ENCODE data around the gene LCE3C. TPM values are rescaled to one million over a fixed set of nuclear protein-coding genes. Genes with fewer than 3 reads are reported as not detected.

Gene LCE3C
- total and polyA plus RNA-seq, 2 experiments from 2014 or later, result not detected

DNA sequence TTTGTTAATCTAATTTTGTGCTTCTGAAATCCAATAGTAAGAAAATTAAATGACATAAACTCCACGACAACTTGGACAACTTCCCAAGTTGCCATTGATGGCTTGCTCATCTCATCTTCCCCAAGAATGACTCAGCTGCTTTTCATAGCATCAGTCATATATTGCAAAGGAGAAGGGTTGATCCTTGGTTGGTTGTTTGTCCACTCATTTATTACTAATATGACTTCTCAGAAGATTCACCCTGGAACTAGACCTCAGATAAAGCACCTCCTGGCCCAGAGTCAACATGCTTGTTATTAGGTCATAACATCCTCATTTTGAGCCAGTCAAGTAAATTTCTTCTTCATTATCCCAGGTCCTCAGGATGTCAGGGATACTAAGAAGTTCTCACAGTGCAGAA is 17.4 kb upstream of the LCE3C start:
- Histone ChIP-seq H2AFZ (no peak overlapping the region), H3K4me3 (no peak overlapping the region), H3K36me3 (replicated peaks; ENCODE audit: insufficient read depth, low read depth) (no peaks in the 10 kb centered on the region), H3K9me3 (ENCODE audit: low read depth) (no peaks in the 10 kb centered on the region), H3K4me1 (ENCODE audit: insufficient read depth) (no peaks in the 10 kb centered on the region), H3K9me2 (replicated peaks; ENCODE audit: insufficient read depth) (no peaks in the 10 kb centered on the region), H3K79me2 (no peaks in the 10 kb centered on the region), H3K4me2 (no peak overlapping the region), H4K20me1 (ENCODE audit: insufficient read depth, poor library complexity, severe bottlenecking) (no peaks in the 10 kb centered on the region), H3K27me3 (no peaks in the 10 kb centered on the region), H3K27ac (no peak overlapping the region)
- WGBS (ENCODE audit: low lambda C conversion rate, missing lambda C conversion rate), result 50% methylated on average over 1 of the region's 1 CpG
- no peak for TF ChIP-seq EZH2 (IDR thresholded peaks at IDR 0.05; ENCODE audit: borderline replicate concordance)
- TF ChIP-seq CTCF (IDR thresholded peaks at IDR 0.05; ENCODE audit: poor library complexity), result no peak
- TF ChIP-seq EZH2phosphoT487 (IDR thresholded peaks at IDR 0.05; ENCODE audit: low read depth, severe bottlenecking, unreplicated experiment), result no peak
- DNase-seq (ENCODE audit: low spot score), result no peak

DNA sequence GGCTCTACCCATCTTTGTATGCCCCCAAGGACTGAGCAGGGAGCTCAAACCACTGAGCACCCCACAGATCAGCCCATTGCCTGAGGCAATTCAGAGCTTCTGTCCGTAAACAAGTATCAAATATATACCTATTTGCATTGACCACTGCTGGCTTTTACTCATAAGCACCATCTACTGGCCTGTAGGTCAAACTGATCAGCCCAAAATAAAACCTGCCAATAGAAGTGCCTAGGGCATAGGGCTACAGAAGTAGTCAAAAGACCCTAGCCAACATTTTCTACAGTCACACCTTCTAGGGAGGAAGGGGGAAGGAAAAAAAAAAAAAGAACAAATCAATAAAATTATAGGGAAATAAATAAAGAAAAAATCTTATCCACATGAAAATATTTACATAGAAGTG is 14.4 kb upstream of the LCE3C start:
- TF ChIP-seq CTCF (IDR thresholded peaks at IDR 0.05; ENCODE audit: poor library complexity), result no peak
- TF ChIP-seq EZH2 (IDR thresholded peaks at IDR 0.05; ENCODE audit: borderline replicate concordance), result no peak
- TF ChIP-seq EZH2phosphoT487 (IDR thresholded peaks at IDR 0.05; ENCODE audit: low read depth, severe bottlenecking, unreplicated experiment), result no peak
- Histone ChIP-seq H3K79me2 (no peaks in the 10 kb centered on the region), H3K9me2 (replicated peaks; ENCODE audit: insufficient read depth) (no peaks in the 10 kb centered on the region), H3K27ac (no peak overlapping the region), H3K4me2 (no peak overlapping the region), H3K4me1 (ENCODE audit: insufficient read depth) (no peaks in the 10 kb centered on the region), H3K27me3 (no peaks in the 10 kb centered on the region), H2AFZ (no peak overlapping the region), H3K36me3 (replicated peaks; ENCODE audit: insufficient read depth, low read depth) (no peaks in the 10 kb centered on the region), H3K4me3 (no peak overlapping the region), H3K9me3 (ENCODE audit: low read depth) (no peaks in the 10 kb centered on the region), H4K20me1 (ENCODE audit: insufficient read depth, poor library complexity, severe bottlenecking) (no peaks in the 10 kb centered on the region)
- 67% methylated on average over 1 of the region's 1 CpG for WGBS (ENCODE audit: low lambda C conversion rate, missing lambda C conversion rate)
- no peak for DNase-seq (ENCODE audit: low spot score)

GRCh38 chr1:152596986-152597385 is 3.0 kb upstream of the LCE3C start:
- H2AFZ ChIP-seq, result no peak overlapping the region
- H3K27ac ChIP-seq, result no peak overlapping the region
- H3K27me3 ChIP-seq, result no peaks in the 10 kb centered on the region
- H3K4me3 ChIP-seq, result no peak overlapping the region
- no peaks in the 10 kb centered on the region for H3K9me2 ChIP-seq (replicated peaks; ENCODE audit: insufficient read depth)
- TF ChIP-seq EZH2 (IDR thresholded peaks at IDR 0.05; ENCODE audit: borderline replicate concordance) (no peak), EZH2phosphoT487 (IDR thresholded peaks at IDR 0.05; ENCODE audit: low read depth, severe bottlenecking, unreplicated experiment) (no peak), CTCF (IDR thresholded peaks at IDR 0.05; ENCODE audit: poor library complexity) (no peak)
- DNase-seq (ENCODE audit: low spot score), result no peak
- no peaks in the 10 kb centered on the region for H3K36me3 ChIP-seq (replicated peaks; ENCODE audit: insufficient read depth, low read depth)
- H3K4me2 ChIP-seq, result no peak overlapping the region
- H3K4me1 ChIP-seq (ENCODE audit: insufficient read depth), result no peaks in the 10 kb centered on the region
- WGBS (ENCODE audit: low lambda C conversion rate, missing lambda C conversion rate), result 45% methylated on average over 2 of the region's 2 CpGs
- H3K79me2 ChIP-seq, result no peaks in the 10 kb centered on the region
- H3K9me3 ChIP-seq (ENCODE audit: low read depth), result no peaks in the 10 kb centered on the region
- no peaks in the 10 kb centered on the region for H4K20me1 ChIP-seq (ENCODE audit: insufficient read depth, poor library complexity, severe bottlenecking)

- TF ChIP-seq EZH2 (IDR thresholded peaks at IDR 0.05; ENCODE audit: borderline replicate concordance) (no peak), EZH2phosphoT487 (IDR thresholded peaks at IDR 0.05; ENCODE audit: low read depth, severe bottlenecking, unreplicated experiment) (no peak), CTCF (IDR thresholded peaks at IDR 0.05; ENCODE audit: poor library complexity) (no peak)
- H2AFZ ChIP-seq, result no peak within 1 kb of the TSS
- H3K36me3 ChIP-seq (replicated peaks; ENCODE audit: insufficient read depth, low read depth), result no peaks in the 10 kb centered on the region
- H3K79me2 ChIP-seq, result no peaks in the 10 kb centered on the region
- H3K4me2 ChIP-seq, result no peak within 1 kb of the TSS
- no peaks in the 10 kb centered on the region for H3K9me3 ChIP-seq (ENCODE audit: low read depth)
- no peak for DNase-seq (ENCODE audit: low spot score)
- no peaks in the 10 kb centered on the region for H4K20me1 ChIP-seq (ENCODE audit: insufficient read depth, poor library complexity, severe bottlenecking)
- no peaks in the 10 kb centered on the region for H3K4me1 ChIP-seq (ENCODE audit: insufficient read depth)
- no peaks in the 10 kb centered on the region for H3K27me3 ChIP-seq
- H3K27ac ChIP-seq, result no peak within 1 kb of the TSS
- no peak within 1 kb of the TSS for H3K4me3 ChIP-seq
- 88% methylated on average over 1 of the region's 1 CpG for WGBS (ENCODE audit: low lambda C conversion rate, missing lambda C conversion rate)
- no peaks in the 10 kb centered on the region for H3K9me2 ChIP-seq (replicated peaks; ENCODE audit: insufficient read depth)
Measured at GRCh38 chr1:152613511-152613910, 13.5 kb downstream of the LCE3C start, which contains the start of gene LCE3B. Gene LCE3B (plus strand): TSS chr1:152613811. CDS start chr1:152613811, 0 bp downstream.

All from hepatocyte (in vitro differentiated cells).